Parathyroid adenoma (tissue), 2 donors: ENCODE data around the gene PLSCR1.

Experiments used
- H2AFZ ChIP-seq: fragments of 300-600 bp; sonication (generic); one replicate; pipeline ENCODE4 v1.7.0; 2017; ENCODE audit warnings: antibody characterized with exemption, mild to moderate bottlenecking
- H3K27ac ChIP-seq: fragments of 300-600 bp; sonication (generic); one replicate; pipeline ENCODE4 v1.7.0; 2017
- H3K27me3 ChIP-seq: fragments of 300-600 bp; sonication (generic); one replicate; pipeline ENCODE4 v1.7.0; 2017; ENCODE audit warnings: low read length; ENCODE audit not compliant: control insufficient read depth, insufficient read depth
- H3K36me3 ChIP-seq: fragments of 300-600 bp; sonication (generic); one replicate; pipeline ENCODE4 v1.7.0; 2017; ENCODE audit warnings: low read length; ENCODE audit not compliant: control insufficient read depth, insufficient read depth
- H3K4me1 ChIP-seq: fragments of 300-600 bp; sonication (generic); one replicate; pipeline ENCODE4 v1.7.0; 2017; ENCODE audit warnings: control low read depth
- H3K4me2 ChIP-seq: fragments of 300-600 bp; sonication (generic); one replicate; pipeline ENCODE4 v1.7.0; 2017; ENCODE audit warnings: low read length
- H3K4me3 ChIP-seq: fragments of 300-600 bp; sonication (generic); one replicate; pipeline ENCODE4 v1.7.0; 2017; ENCODE audit warnings: low read depth, low read length
- H3K79me2 ChIP-seq: fragments of 300-600 bp; sonication (generic); one replicate; pipeline ENCODE4 v1.7.0; 2017; ENCODE audit warnings: control low read depth
- H3K9ac ChIP-seq: fragments of 300-600 bp; sonication (generic); one replicate; pipeline ENCODE4 v1.7.0; 2017; ENCODE audit warnings: mild to moderate bottlenecking
- H3K9me3 ChIP-seq: fragments of 300-600 bp; sonication (generic); one replicate; pipeline ENCODE4 v1.7.0; 2017; ENCODE audit warnings: low read length; ENCODE audit not compliant: control insufficient read depth
- TF ChIP-seq, protein P1 (sequence below): fragments of 300-600 bp; sonication (generic); IDR thresholded peaks from one replicate; pipeline ENCODE4 v1.7.0; 2017; ENCODE audit warnings: antibody characterized with exemption, mild to moderate bottlenecking
- donor health status: primary hyperparathyroidism.

PLSCR1 gene

DNA sequence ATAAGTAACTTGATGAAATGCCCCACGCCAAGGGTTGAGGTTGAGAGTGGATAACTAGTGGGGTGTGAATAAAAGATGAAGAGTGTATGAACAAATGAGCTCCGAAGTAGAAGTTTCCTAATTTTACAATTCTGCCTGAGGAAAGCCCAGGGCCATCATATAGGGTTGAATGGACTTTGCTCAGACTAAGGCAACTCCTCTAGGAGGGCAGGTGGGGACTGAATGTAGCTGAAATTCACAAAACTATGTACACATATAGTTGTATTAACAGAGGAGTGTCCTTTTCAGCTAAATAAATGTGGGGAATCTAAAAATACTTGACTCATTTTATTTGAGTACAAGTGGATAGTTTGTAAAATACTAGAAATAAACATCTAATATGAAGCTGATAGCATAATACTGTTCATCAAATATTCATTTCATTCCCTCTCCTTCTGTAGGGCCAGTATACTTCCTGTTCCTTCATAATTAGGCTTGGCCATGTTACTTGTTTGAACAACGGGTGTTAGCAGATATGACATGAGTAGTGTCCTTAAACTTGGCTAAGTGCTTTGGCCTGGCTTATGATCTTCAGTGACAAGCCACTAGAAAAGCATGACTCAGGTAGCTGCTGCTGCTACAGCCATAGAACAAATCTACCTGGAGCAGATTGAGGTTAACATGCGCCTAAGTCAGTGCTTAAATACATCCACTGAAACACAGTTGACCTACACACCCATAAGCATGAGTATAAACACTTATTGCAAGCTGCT is 26.5 kb downstream of the PLSCR1 start:
- Histone ChIP-seq H3K79me2 (no peaks in the 10 kb centered on the region), H2AFZ (no peak overlapping the region), H3K9me3 (no peaks in the 10 kb centered on the region), H3K27me3 (no peaks in the 10 kb centered on the region), H3K4me2 (no peak overlapping the region), H3K4me3 (no peak overlapping the region), H3K36me3 (no peaks in the 10 kb centered on the region), H3K27ac (no peak overlapping the region), H3K9ac (no peak overlapping the region), H3K4me1 (no peaks in the 10 kb centered on the region)
- TF ChIP-seq, protein P1, sequence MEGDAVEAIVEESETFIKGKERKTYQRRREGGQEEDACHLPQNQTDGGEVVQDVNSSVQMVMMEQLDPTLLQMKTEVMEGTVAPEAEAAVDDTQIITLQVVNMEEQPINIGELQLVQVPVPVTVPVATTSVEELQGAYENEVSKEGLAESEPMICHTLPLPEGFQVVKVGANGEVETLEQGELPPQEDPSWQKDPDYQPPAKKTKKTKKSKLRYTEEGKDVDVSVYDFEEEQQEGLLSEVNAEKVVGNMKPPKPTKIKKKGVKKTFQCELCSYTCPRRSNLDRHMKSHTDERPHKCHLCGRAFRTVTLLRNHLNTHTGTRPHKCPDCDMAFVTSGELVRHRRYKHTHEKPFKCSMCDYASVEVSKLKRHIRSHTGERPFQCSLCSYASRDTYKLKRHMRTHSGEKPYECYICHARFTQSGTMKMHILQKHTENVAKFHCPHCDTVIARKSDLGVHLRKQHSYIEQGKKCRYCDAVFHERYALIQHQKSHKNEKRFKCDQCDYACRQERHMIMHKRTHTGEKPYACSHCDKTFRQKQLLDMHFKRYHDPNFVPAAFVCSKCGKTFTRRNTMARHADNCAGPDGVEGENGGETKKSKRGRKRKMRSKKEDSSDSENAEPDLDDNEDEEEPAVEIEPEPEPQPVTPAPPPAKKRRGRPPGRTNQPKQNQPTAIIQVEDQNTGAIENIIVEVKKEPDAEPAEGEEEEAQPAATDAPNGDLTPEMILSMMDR: no peak

DNA sequence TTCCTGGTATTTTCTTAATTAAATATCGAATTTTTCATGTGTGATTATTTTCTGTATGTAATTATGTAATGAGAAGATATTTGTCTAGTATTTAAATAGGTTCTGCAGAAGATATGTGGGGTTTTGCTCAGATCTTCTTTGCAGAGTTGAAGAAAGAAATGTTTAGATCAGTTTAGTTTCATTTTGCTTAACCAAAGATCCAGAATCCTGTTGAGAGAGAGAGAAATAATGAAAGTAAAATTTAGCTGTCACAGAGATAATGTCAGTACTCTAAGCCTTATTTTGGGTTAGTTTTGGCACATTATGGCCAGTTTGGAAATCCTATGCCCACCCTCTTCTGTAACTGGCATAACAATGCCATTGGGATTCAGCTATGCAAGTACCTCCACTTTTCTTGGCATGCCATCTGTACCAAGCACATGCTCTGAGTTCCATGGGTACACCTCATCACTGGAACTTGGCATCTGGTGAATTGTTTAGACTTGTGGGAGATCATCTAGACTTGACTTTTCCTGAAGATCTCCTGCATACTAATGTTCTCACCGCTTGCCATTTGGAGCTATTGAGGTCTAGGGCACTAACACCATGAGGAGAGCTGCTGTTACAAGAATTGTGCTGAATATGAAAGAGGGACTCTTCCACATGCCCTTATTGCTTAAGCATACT is 30.9 kb downstream of the PLSCR1 start:
- Histone ChIP-seq H3K4me2 (no peak overlapping the region), H3K9ac (no peak overlapping the region), H2AFZ (no peak overlapping the region), H3K27me3 (no peaks in the 10 kb centered on the region), H3K36me3 (no peaks in the 10 kb centered on the region), H3K4me3 (no peak overlapping the region), H3K4me1 (no peaks in the 10 kb centered on the region), H3K27ac (no peak overlapping the region), H3K9me3 (no peaks in the 10 kb centered on the region), H3K79me2 (no peaks in the 10 kb centered on the region)
- TF ChIP-seq, protein P1: no peak

DNA sequence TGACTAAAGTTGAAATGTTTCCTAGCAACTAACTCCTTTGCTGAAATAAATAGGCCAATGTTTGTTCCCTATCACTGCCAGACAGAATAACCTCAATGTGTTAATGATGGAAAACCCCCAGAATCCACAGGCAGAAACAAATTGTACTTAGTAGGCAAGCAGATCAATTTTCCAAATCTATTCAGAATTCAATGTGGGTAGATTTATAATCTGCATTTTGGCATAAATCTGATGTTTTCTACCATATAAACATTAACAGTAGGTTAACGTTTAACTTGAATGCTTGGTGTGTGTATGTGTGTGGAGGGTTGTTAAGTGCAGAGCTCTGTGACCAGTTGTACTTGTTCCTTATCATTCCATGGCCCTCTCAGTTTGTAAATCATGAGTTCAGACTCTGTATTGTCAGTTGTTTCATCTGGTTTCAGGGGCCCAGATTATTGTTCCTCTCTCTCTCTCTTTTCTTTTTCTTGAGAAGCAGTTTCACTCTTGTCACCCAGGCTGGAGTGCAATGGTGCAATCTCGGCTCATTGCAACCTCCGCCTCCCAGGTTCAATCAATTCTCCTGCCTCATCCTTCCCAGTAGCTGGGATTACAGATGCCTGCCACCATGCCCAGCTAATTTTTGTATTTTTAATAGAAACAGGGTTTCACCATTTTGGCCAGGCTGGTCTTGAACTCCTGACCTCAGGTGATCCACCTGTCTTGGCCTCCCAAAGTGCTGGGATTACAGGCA is 32.8 kb downstream of the PLSCR1 start:
- H3K4me2 ChIP-seq: no peak overlapping the region
- H3K27ac ChIP-seq: no peak overlapping the region

DNA sequence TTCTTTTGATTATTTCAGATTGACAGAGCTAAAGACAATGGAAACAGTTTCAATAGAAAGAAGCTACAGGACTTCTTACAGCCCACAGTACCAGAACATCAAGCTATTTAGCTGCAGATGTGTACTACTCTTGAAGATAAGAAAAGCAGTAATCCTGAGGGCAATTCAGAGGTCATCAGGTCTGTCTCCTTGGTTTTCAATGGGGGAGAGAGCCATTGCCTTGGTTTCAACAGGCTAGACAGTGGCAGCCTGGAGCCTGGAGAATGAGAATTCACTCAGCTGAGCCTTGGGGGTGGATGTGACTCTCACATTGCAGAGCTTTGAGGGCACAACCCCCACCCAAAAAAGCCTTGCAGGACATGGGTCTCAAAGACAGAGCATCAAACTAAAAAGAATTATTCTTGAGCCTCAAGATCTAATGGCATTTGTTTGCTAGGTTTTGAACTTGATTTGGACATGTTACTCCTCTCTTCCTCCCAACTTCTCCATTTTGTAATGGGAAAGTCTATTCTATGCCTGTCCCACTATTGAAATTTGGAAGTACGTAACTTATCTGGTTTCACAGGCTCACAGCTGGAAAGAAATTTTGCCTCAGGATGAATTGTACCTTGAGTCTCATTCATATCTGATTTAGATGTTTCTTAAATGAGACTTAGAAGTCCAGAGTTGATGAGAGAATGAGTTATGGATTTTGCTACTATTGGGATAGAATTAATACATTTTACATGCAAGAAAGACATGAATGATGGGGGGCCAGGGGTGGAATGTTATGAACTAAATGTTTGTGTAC is 36.9 kb downstream of the PLSCR1 start:
- TF ChIP-seq, protein P1: no peak
- Histone ChIP-seq H3K4me2 (no peak overlapping the region), H3K27ac (no peak overlapping the region), H3K9me3 (no peaks in the 10 kb centered on the region), H3K79me2 (no peaks in the 10 kb centered on the region), H3K9ac (no peak overlapping the region), H3K4me3 (no peak overlapping the region), H2AFZ (no peak overlapping the region), H3K36me3 (no peaks in the 10 kb centered on the region), H3K4me1 (no peaks in the 10 kb centered on the region), H3K27me3 (no peaks in the 10 kb centered on the region)

More for the DNA sequence above, 32.8 kb downstream of the PLSCR1 start:
- H3K36me3 ChIP-seq: no peaks in the 10 kb centered on the region
- no peak overlapping the region for H2AFZ ChIP-seq
- H3K9ac ChIP-seq: no peak overlapping the region
- no peaks in the 10 kb centered on the region for H3K9me3 ChIP-seq
- H3K4me3 ChIP-seq: no peak overlapping the region
- no peaks in the 10 kb centered on the region for H3K27me3 ChIP-seq
- H3K79me2 ChIP-seq: no peaks in the 10 kb centered on the region
- TF ChIP-seq, protein P1: no peak
- no peaks in the 10 kb centered on the region for H3K4me1 ChIP-seq
